Measurements from ENCODE around the gene KLF1.

The KLF1 gene

GRCh38 chr19:12836529-12836863, 50.5 kb downstream of the KLF1 start:
- no peak for DNase-seq

GRCh38 chr19:12834976-12835757, 51.8 kb downstream of the KLF1 start:
- no peak for DNase-seq

GRCh38 chr19:12834566-12834943, 52.4 kb downstream of the KLF1 start, which contains the start of gene RTBDN:
TSS of gene RTBDN (minus strand) at chr19:12834579. CDS start at chr19:12829979, 4,600 bp downstream.
- DNase-seq, result no peak

Data from NCI-H2081 treated with DMSO at 0.1 percent for 48 hours (cell line).